Neural progenitor cell (in vitro differentiated cells): Measurements from ENCODE around the gene BLOC1S3.

Experiments
- CTCF ChIP-seq: fragments of 200-600 bp; sonication (generic); IDR thresholded peaks from 2 replicates; pipeline ENCODE4 v1.5.1; 2017; ENCODE audit warnings: antibody characterized with exemption, mild to moderate bottlenecking
- EZH2 ChIP-seq: fragments of 200-600 bp; sonication (generic); IDR thresholded peaks from 2 replicates; pipeline ENCODE4 v1.6.1; 2017; ENCODE audit warnings: antibody characterized with exemption, mild to moderate bottlenecking, moderate library complexity
- EZH2phosphoT487 ChIP-seq: fragments of 200-600 bp; sonication (generic); IDR thresholded peaks from 2 replicates; pipeline ENCODE4 v1.6.1; 2017; ENCODE audit warnings: antibody characterized with exemption

DNA sequence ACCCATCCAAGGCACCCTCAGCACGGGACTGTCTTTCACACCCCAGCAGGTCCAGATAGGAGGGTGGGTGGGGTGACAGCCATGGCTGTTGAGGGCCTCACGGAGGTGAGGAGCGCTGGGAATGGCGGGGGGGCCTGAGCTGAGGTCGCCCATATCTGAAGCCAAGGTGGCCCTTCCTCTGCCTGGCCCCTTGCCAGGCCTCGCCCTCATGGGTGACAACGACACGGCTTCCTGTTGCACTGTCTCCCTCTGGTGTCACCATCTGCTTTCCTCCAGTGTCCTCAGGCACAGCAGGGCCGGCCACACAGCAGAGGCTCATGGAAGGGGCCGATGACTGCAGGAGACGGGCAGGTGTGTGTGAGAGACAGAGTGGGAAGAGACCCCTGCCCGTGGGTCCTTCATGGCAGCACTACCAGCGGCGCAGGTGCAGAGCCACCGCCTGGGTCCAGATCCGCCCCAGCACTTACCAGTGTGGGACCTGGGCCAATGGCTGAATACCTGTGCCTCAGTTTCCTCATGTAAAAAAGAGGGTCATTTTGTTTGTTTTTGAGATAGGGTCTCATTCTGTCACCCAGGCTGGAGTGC is 9.7 kb upstream of the BLOC1S3 start:
- TF ChIP-seq EZH2phosphoT487 (no peak), CTCF (no peak), EZH2 (no peak)
